ENCODE measurements around the gene AOPEP. TPM values are rescaled to one million over a fixed set of nuclear protein-coding genes. Genes with fewer than 3 reads are reported as not detected.

Gene AOPEP
- total RNA-seq, 4 donors from 2014 or later: 56.5 to 160 (median 103) TPM

- peak overlapping the region; percentile 10 to 42 (median 38) for H3K4me3 ChIP-seq
- peak; percentile 50 to 83 for DNase-seq
- peaks cover 68 to 70% of the 10 kb centered on the region in 2 donors for H3K4me1 ChIP-seq
- intact Hi-C loops (cut with DNase I; ENCODE audit: low total_unique reads) (loop anchor here (1.0 kb wide), 1 partner anchor 262 kb away; no protein-coding TSS in a partner anchor), in situ Hi-C loops (cut with MboI; ENCODE audit: low sequenced_read_pairs in 4 of 4) (loop anchor here in 1 of 4 donors (25.0 kb wide), 1 partner anchor 258 kb away; no protein-coding TSS in a partner anchor)
- H3K27me3 ChIP-seq: no peaks in the 10 kb centered on the region
- peak overlapping the region; percentile 91 to 96 (median 92) for H3K27ac ChIP-seq
- no peaks in the 10 kb centered on the region for H3K36me3 ChIP-seq
- ATAC-seq: peak; percentile 62 to 76
- no peaks in the 10 kb centered on the region for H3K9me3 ChIP-seq
- TF ChIP-seq CTCF (IDR thresholded peaks at IDR 0.05 in 4 of 5, conservative IDR thresholded peaks at IDR 0.05 in 1 of 5): peak; percentile 53 to 76 (median 69)
- no peak for TF ChIP-seq POLR2A (IDR thresholded peaks at IDR 0.05)
Observed at GRCh38 chr9:95044731-95045508, 318.4 kb downstream of the AOPEP start.

- no peaks in the 10 kb centered on the region for H3K27me3 ChIP-seq
- no peak for TF ChIP-seq CTCF (IDR thresholded peaks at IDR 0.05 in 4 of 5, conservative IDR thresholded peaks at IDR 0.05 in 1 of 5)
- no peak for TF ChIP-seq POLR2A (IDR thresholded peaks at IDR 0.05)
- DNase-seq (no peak), ATAC-seq (peak in 1 of 2 donors; percentile 4)
- intact Hi-C loops (cut with DNase I; ENCODE audit: low total_unique reads): loop anchor here (1.0 kb wide), 1 partner anchor 262 kb away; no protein-coding TSS in a partner anchor
- peak overlapping the region; percentile 10 to 42 (median 38) for H3K4me3 ChIP-seq
- in situ Hi-C loops (cut with MboI; ENCODE audit: low sequenced_read_pairs in 4 of 4): loop anchor here in 1 of 4 donors (25.0 kb wide), 1 partner anchor 258 kb away; no protein-coding TSS in a partner anchor
- peaks cover 68 to 70% of the 10 kb centered on the region in 2 donors for H3K4me1 ChIP-seq
- no peaks in the 10 kb centered on the region for H3K36me3 ChIP-seq
- no peaks in the 10 kb centered on the region for H3K9me3 ChIP-seq
- peak overlapping the region; percentile 91 to 96 (median 92) for H3K27ac ChIP-seq
Observed at GRCh38 chr9:95045751-95046150, 319.3 kb downstream of the AOPEP start.

DNA sequence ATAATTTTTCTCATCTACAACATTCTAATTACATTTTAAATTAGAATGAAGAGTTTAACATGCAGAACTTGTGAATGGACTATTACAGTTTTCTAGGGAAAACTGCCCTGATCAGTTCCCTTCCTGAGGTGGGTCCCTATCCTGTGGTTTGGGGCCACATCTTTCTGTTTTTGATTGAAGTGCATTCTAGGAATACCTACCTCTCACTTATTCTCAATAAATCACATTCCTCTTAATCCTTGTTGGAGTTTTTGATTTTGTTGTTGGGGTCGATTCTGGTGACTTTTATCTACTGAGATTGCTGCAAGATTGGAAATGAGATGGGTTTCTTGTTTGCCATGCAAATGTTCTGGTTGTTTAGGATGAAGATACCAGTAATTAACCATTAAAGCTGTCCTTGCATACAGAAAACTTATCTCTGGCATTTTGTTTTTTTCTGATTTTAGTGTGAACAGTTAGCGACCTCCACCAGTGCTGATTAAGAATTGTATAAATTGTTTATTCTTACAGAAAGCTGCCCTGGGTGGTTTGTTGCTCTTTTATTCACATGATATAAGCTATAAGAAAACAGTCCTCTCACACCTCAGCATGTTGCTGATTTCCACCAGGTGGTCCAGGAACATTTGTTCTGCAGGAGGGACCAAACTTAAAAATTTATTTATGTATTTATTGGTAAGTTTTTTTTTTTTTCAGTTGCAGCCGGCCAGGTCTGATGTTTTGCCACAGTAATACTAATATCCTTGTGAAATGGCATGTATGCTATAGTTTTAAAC lies 321.1 kb downstream of the AOPEP start:
- intact Hi-C loops (cut with DNase I; ENCODE audit: low total_unique reads) (loop anchor here (2.0 kb wide), 1 partner anchor 43 kb away; no protein-coding TSS in a partner anchor), in situ Hi-C loops (cut with MboI; ENCODE audit: low sequenced_read_pairs in 4 of 4) (loop anchor here in 1 of 4 donors (25.0 kb wide), 1 partner anchor 260 kb away; no protein-coding TSS in a partner anchor)
- H3K36me3 ChIP-seq: no peaks in the 10 kb centered on the region
- TF ChIP-seq CTCF (IDR thresholded peaks at IDR 0.05 in 4 of 5, conservative IDR thresholded peaks at IDR 0.05 in 1 of 5): no peak
- TF ChIP-seq POLR2A (IDR thresholded peaks at IDR 0.05): no peak
- H3K27ac ChIP-seq: peak overlapping the region; percentile 91 to 96 (median 92)
- DNase-seq: no peak
- peaks cover 69 to 73% of the 10 kb centered on the region in 2 donors for H3K4me1 ChIP-seq
- no peaks in the 10 kb centered on the region for H3K27me3 ChIP-seq
- no peak for ATAC-seq
- peak overlapping the region; percentile 59 to 69 (median 64) for H3K4me3 ChIP-seq
- H3K9me3 ChIP-seq: no peaks in the 10 kb centered on the region

DNA sequence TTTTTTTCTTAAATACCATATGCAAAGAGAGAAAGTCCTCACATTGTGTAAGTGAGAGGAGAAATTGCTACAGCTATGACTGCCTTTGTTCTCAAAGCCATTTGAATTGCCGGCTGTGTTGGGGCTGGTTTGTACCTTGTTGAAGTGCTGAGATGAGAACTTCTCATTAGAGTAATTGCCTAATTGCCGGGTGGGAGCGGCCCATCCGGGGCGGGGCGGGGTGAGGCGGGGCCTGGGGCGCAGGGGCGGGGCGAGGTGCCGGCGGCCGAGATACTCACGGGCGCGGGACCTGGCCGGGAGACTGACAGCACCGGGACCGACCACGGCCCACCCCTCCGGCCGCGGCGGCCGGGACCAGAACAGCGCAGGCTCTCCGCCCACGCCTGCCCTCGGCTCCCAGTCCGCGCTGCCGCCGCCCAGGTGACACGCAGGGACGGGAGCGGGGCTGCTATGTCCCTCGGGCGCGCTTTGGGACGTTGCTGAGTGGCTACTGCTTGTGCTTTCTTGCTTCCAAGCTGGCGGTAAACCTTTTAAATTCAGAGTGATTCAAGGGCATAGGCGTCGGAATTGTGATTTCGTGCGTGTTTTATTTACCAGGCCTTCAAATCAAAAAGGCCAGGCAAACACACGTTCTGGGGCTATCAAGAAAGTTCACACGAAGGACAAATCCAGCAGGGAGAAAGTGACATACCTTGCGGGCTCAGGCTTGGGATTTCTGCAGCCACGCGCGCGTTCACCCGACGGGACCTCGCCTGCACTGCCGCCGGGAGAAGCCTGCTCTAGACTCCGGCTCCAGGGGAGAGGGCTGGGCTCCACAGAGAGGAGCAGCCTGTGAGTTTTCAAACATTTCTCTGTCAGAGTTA lies 322.0 kb downstream of the AOPEP start:
- no peaks in the 10 kb centered on the region for H3K27me3 ChIP-seq
- peak; percentile 73 to 89 for TF ChIP-seq POLR2A (IDR thresholded peaks at IDR 0.05)
- TF ChIP-seq CTCF (IDR thresholded peaks at IDR 0.05 in 4 of 5, conservative IDR thresholded peaks at IDR 0.05 in 1 of 5): no peak
- H3K4me1 ChIP-seq: peaks cover 73 to 76% of the 10 kb centered on the region in 2 donors
- peak overlapping the region; percentile 59 to 69 (median 64) for H3K4me3 ChIP-seq
- H3K36me3 ChIP-seq: no peaks in the 10 kb centered on the region
- peak overlapping the region; percentile 91 to 96 (median 92) for H3K27ac ChIP-seq
- H3K9me3 ChIP-seq: no peaks in the 10 kb centered on the region
- intact Hi-C loops (cut with DNase I; ENCODE audit: low total_unique reads): loop anchor here (2.0 kb wide), 1 partner anchor 44 kb away; no protein-coding TSS in a partner anchor
- in situ Hi-C loops (cut with MboI; ENCODE audit: low sequenced_read_pairs in 4 of 4): loop anchor here in 1 of 4 donors (25.0 kb wide), 1 partner anchor 261 kb away; no protein-coding TSS in a partner anchor
- peak; percentile 50 to 65 for ATAC-seq
- DNase-seq: peak; percentile 57 to 62
